ENCODE measurements around the gene KSR1. TPM values are rescaled to one million over a fixed set of nuclear protein-coding genes. Genes with fewer than 3 reads are reported as not detected.
A peak's percentile ranks its signal among the peaks of the same experiment; 100 is the strongest.

KSR1 gene
- total RNA-seq, 1 donor from 2014 or later: 9.5 TPM

- Histone ChIP-seq H3K9me3 (replicated peaks) (no peaks in the 10 kb centered on the region), H3K4me3 (no peak overlapping the region), H3K27me3 (ENCODE audit: low read depth) (no peaks in the 10 kb centered on the region), H3K36me3 (peaks cover 22% of the 10 kb centered on the region), H3K4me1 (peaks cover 20% of the 10 kb centered on the region), H3K27ac (replicated peaks) (no peak overlapping the region)
- DNase-seq: no peak
- no peak for TF ChIP-seq CTCF (IDR thresholded peaks at IDR 0.05; ENCODE audit: borderline replicate concordance)
- intact Hi-C loops (cut with micrococcal nuclease): loop anchor here (10.0 kb wide), 1 partner anchor 142 kb away; the partner anchor contains the start of gene KSR1
These were observed 140.4 kb downstream of the KSR1 start for GRCh38 chr17:27596566-27597187.

- Histone ChIP-seq H3K4me3 (no peak overlapping the region), H3K4me1 (peaks cover 23% of the 10 kb centered on the region), H3K36me3 (peaks cover 22% of the 10 kb centered on the region), H3K27ac (replicated peaks) (no peak overlapping the region), H3K27me3 (ENCODE audit: low read depth) (no peaks in the 10 kb centered on the region), H3K9me3 (replicated peaks) (no peaks in the 10 kb centered on the region)
- DNase-seq: no peak
- intact Hi-C loops (cut with micrococcal nuclease): loop anchor here (10.0 kb wide), 1 partner anchor 142 kb away; the partner anchor contains the start of gene KSR1
- no peak for TF ChIP-seq CTCF (IDR thresholded peaks at IDR 0.05; ENCODE audit: borderline replicate concordance)
These were observed 140.9 kb downstream of the KSR1 start for GRCh38 chr17:27597188-27597580.

GRCh38 chr17:27597783-27598320, 141.6 kb downstream of the KSR1 start:
- no peak for TF ChIP-seq CTCF (IDR thresholded peaks at IDR 0.05; ENCODE audit: borderline replicate concordance)
- no peaks in the 10 kb centered on the region for H3K27me3 ChIP-seq (ENCODE audit: low read depth)
- no peaks in the 10 kb centered on the region for H3K9me3 ChIP-seq (replicated peaks)
- H3K4me1 ChIP-seq: peaks cover 24% of the 10 kb centered on the region
- intact Hi-C loops (cut with micrococcal nuclease): loop anchor here (10.0 kb wide), 1 partner anchor 143 kb away; the partner anchor contains the start of gene KSR1
- DNase-seq: no peak
- H3K36me3 ChIP-seq: peaks cover 17% of the 10 kb centered on the region
- H3K4me3 ChIP-seq: no peak overlapping the region
- H3K27ac ChIP-seq (replicated peaks): no peak overlapping the region

GRCh38 chr17:27598337-27599050, 142.2 kb downstream of the KSR1 start:
- DNase-seq: no peak
- H3K27me3 ChIP-seq (ENCODE audit: low read depth): no peaks in the 10 kb centered on the region
- intact Hi-C loops (cut with micrococcal nuclease): loop anchor here (10.0 kb wide), 1 partner anchor 144 kb away; the partner anchor contains the start of gene KSR1
- TF ChIP-seq CTCF (IDR thresholded peaks at IDR 0.05; ENCODE audit: borderline replicate concordance): no peak
- H3K9me3 ChIP-seq (replicated peaks): no peaks in the 10 kb centered on the region
- no peak overlapping the region for H3K27ac ChIP-seq (replicated peaks)
- peaks cover 13% of the 10 kb centered on the region for H3K36me3 ChIP-seq
- H3K4me1 ChIP-seq: peaks cover 30% of the 10 kb centered on the region
- no peak overlapping the region for H3K4me3 ChIP-seq

GRCh38 chr17:27600471-27600870, 144.2 kb downstream of the KSR1 start:
- Histone ChIP-seq H3K36me3 (peaks cover 30% of the 10 kb centered on the region), H3K27me3 (ENCODE audit: low read depth) (no peaks in the 10 kb centered on the region), H3K9me3 (replicated peaks) (no peaks in the 10 kb centered on the region), H3K4me3 (no peak overlapping the region), H3K4me1 (peaks cover 30% of the 10 kb centered on the region), H3K27ac (replicated peaks) (peak overlapping the region; percentile 22)
- no peak for DNase-seq
- intact Hi-C loops (cut with micrococcal nuclease): loop anchor here (2.0 to 5.0 kb wide), 2 partner anchors 248 to 364 kb away; no protein-coding TSS in a partner anchor
- no peak for TF ChIP-seq CTCF (IDR thresholded peaks at IDR 0.05; ENCODE audit: borderline replicate concordance)
